Spleen (tissue), 11 donors: ENCODE data around the gene GARRE1. TPM values are rescaled to one million over a fixed set of nuclear protein-coding genes. Genes with fewer than 3 reads are reported as not detected.
"Not testable (repeated sequence)": the region's sequence is repeated elsewhere in the genome, so short reads cannot be mapped to it uniquely, and the experiment has no call there.

Source experiments
- DNase-seq: peaks from one replicate; pipeline ENCODE4 v3.0.0-alpha.2; 2020
- H3K27ac ChIP-seq, 8 donors: fragments of 200-600 bp; sonication (generic) in 7 of 8; 1 replicate in 4 of 8; 2 replicates in 4 of 8; pipeline versions ENCODE4 v1.5.0 to v1.8.0; 2016 to 2021; ENCODE audit warnings: inconsistent platforms in 4 of 8, mild to moderate bottlenecking in 4 of 8, moderate library complexity in 1 of 8
- H3K27me3 ChIP-seq, 7 donors: fragments of 200-600 bp; sonication (generic) in 6 of 7; replicated peaks in 1 of 7; 1 replicate in 4 of 7; 2 replicates in 3 of 7; pipeline versions ENCODE4 v1.5.0 to v1.8.0; 2016 to 2021; ENCODE audit warnings: inconsistent platforms in 3 of 7, mild to moderate bottlenecking in 1 of 7
- H3K36me3 ChIP-seq, 6 donors: fragments of 200-600 bp; sonication (generic) in 5 of 6; 1 replicate in 4 of 6; 2 replicates in 2 of 6; pipeline versions ENCODE4 v1.5.0 to v1.8.0; 2016 to 2021; ENCODE audit warnings: inconsistent platforms in 2 of 6
- H3K4me1 ChIP-seq, 6 donors: fragments of 200-600 bp; sonication (generic) in 5 of 6; 1 replicate in 3 of 6; 2 replicates in 3 of 6; pipeline versions ENCODE4 v1.5.0 to v1.8.0; 2016 to 2021; ENCODE audit warnings: inconsistent platforms in 3 of 6
- H3K4me3 ChIP-seq, 8 donors: fragments of 200-600 bp; sonication (generic) in 7 of 8; 1 replicate in 4 of 8; 2 replicates in 4 of 8; pipeline versions ENCODE4 v1.5.0 to v1.8.0; 2016 to 2021; ENCODE audit warnings: inconsistent platforms in 4 of 8, mild to moderate bottlenecking in 4 of 8, moderate library complexity in 2 of 8
- H3K9me3 ChIP-seq, 8 donors: fragments of 200-600 bp; sonication (generic) in 7 of 8; 1 replicate in 4 of 8; 2 replicates in 4 of 8; pipeline versions ENCODE4 v1.5.0 to v1.8.0; 2016 to 2021; ENCODE audit warnings: inconsistent platforms in 4 of 8
- POLR2A ChIP-seq, 3 donors: fragments of 450-650 bp; IDR thresholded peaks; one replicate each; pipeline ENCODE4 v1.5.1; 2017; ENCODE audit warnings: antibody characterized with exemption in 3 of 3, mild to moderate bottlenecking in 1 of 3
- POLR2AphosphoS5 ChIP-seq, 3 donors: sonication (generic); formaldehyde crosslinking; IDR thresholded peaks; one replicate each; pipeline ENCODE4 v1.5.1; 2017; ENCODE audit warnings: antibody characterized with exemption in 3 of 3
- WGBS, 5 donors: extraction: QIAGEN DNeasy Blood & Tissue Kit in 3 of 5; methylation state at CpG; one replicate each; pipeline versions ENCODE4 v1.1.5 to v1.1.7; 2013 to 2018; 5-methylcytosine and 5-hydroxymethylcytosine counted together
- intact Hi-C: fragments of 100-400 bp; cut with DNase I; formaldehyde crosslinking; loops from one replicate; pipeline ENCODE4 v1.15.0; 2023; ENCODE audit warnings: low total_unique reads
- polyA plus RNA-seq, 3 donors: library from polyadenylated mRNA; stranded (reverse); fragments of 200-250 nt; gene quantifications; one replicate each; pipeline ENCODE4 v1.2.1, GENCODE V29; 2013
- total RNA-seq, 7 donors: library from RNA; depleted of rRNA in 3 of 7; stranded (reverse); fragments of >200 nt in 3 of 7; fragmentation: NEBNext Ultra II Directional in 4 of 7; extraction: Animal tissue kit (Norgen Biotek cat#: 25700) in 4 of 7; gene quantifications; one replicate each; pipeline versions ENCODE4 v1.1.0 to v1.2.1, GENCODE V29; 2016 to 2021
- TF ChIP-seq, protein P1 (sequence below), 11 experiments: fragments of 200-600 bp in 7 of 11; fragments of 450-650 bp in 4 of 11; sonication (generic) in 4 of 11; IDR thresholded peaks in 8 of 11; conservative IDR thresholded peaks in 3 of 11; 1 replicate in 7 of 11; 2 replicates in 4 of 11; pipeline versions ENCODE4 v1.4.0 to v1.8.0; 2016 to 2021; ENCODE audit warnings: antibody characterized with exemption in 11 of 11, inconsistent platforms in 4 of 11, mild to moderate bottlenecking in 1 of 11
- donor health status: healthy with polysubstance abuse.
- donor health status: DM: no; HTN: no; CAD: no; lungs with moderate emphysema.
- donor health status: DM: no; HTN: no; CAD: no.
- donor health status: Bipolar disorder and iron deficiency.
- donor health status: healthy.
- donor health status: DM: no; HTN: no; CAD: no.
- donor health status: DM: yes; HTN: yes; CAD: no.

GARRE1 gene
- total and polyA plus RNA-seq, 10 donors = 6.2 to 70.6 (median 43.4) TPM

DNA sequence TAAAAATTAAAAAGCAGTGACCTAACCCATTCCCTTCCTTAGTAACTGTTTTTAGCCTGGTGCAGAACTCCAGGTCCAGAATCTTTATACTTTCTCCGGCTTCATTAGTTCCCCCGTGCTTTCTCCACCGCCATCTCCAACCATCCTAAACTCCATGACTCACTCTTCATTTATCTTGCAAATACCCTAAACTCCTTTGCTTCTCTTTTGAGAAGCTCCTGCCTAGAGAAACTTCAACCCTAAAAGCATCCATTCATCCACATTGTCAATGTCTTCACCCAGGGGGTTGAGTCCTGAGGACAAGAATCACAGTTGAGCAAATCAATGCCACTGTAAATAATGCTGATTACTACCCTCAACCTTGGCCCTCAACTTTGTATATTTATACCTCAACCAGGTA is 17.1 kb upstream of the GARRE1 start:
- Histone ChIP-seq H3K9me3 (no peaks in the 10 kb centered on the region), H3K27me3 (no peaks in the 10 kb centered on the region), H3K4me1 (peaks cover 0 to 11% (median 4%) of the 10 kb centered on the region in 6 donors), H3K36me3 (no peaks in the 10 kb centered on the region), H3K4me3 (no peak overlapping the region), H3K27ac (no peak overlapping the region)
- DNase-seq = no peak
- TF ChIP-seq POLR2A (IDR thresholded peaks at IDR 0.05) = no peak
- intact Hi-C loops = no loop called here
- 65 to 99% (median 95%) methylated on average over 3 of the region's 3 CpGs for WGBS, 5 donors

DNA sequence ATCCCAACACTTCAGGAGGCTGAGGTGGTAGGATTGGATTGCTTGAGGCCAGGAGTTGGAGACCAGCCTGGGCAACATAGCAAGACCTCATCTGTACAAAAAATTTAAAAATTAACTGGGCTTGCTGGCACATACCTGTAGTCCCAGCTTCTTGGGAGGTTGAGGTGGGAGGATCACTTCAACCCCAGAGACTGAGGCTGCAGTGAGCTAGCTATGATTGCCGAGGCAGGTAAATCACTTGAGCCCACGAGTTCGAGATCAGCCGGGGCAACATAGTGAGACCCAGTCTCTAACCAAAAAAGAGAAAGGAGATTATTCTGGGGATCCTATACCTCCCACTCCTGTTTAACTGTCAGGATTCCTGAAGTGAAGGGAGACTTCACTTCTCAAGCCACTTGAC is 16.4 kb upstream of the GARRE1 start:
- Histone ChIP-seq H3K4me1 (peaks cover 0 to 5% (median 0%) of the 10 kb centered on the region in 6 donors), H3K4me3 (no peak overlapping the region), H3K27ac (no peak overlapping the region), H3K9me3 (no peaks in the 10 kb centered on the region), H3K36me3 (no peaks in the 10 kb centered on the region), H3K27me3 (no peaks in the 10 kb centered on the region)
- DNase-seq = no peak
- 89 to 100% (median 97%) methylated on average over 4 of the region's 4 CpGs for WGBS, 5 donors
- TF ChIP-seq POLR2AphosphoS5 (IDR thresholded peaks at IDR 0.05) (no peak), POLR2A (IDR thresholded peaks at IDR 0.05) (no peak)
- TF ChIP-seq, protein P1, sequence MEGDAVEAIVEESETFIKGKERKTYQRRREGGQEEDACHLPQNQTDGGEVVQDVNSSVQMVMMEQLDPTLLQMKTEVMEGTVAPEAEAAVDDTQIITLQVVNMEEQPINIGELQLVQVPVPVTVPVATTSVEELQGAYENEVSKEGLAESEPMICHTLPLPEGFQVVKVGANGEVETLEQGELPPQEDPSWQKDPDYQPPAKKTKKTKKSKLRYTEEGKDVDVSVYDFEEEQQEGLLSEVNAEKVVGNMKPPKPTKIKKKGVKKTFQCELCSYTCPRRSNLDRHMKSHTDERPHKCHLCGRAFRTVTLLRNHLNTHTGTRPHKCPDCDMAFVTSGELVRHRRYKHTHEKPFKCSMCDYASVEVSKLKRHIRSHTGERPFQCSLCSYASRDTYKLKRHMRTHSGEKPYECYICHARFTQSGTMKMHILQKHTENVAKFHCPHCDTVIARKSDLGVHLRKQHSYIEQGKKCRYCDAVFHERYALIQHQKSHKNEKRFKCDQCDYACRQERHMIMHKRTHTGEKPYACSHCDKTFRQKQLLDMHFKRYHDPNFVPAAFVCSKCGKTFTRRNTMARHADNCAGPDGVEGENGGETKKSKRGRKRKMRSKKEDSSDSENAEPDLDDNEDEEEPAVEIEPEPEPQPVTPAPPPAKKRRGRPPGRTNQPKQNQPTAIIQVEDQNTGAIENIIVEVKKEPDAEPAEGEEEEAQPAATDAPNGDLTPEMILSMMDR (IDR thresholded peaks at IDR 0.05 in 8 of 11, conservative IDR thresholded peaks at IDR 0.05 in 3 of 11) = no peak
- intact Hi-C loops = no loop called here

DNA sequence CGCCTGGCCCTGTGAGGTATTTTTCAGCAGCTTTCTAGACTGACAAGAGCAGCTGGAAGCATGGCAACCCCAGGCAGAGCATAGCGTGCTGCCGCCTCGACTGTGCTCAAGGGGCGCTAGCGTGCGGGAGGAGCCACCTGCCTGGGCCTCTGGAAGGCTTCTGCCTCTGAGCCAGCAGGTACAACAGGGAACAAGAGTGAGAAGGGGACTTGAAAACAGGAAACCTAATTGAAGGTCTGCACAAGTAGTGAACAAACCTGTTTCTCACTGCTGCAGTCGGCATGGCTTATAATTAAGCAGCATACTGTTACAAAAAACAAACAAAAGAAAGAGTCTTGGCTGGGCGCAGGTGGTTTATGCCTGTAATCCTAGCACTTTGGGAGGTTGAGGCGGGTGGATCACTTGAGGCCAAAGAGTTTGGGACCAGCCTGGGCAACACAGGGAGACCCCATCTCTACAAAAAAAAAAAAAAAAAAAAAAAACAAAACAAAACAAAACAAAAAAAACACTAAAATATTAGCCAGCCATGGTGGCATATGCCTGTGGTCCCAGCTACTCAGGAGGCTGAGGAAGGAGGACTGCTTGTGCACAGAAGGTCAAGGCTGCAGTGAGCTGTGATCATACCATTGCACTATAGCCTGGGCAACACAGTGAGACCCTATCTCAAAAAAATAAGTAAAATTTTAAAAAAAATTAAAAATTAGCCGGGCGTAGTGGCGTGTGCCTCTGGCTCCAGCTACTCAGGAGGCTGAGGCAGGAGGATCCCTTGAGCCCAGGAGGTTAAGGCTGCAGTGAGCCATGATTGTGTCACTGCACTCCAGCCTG is 12.6 kb upstream of the GARRE1 start:
- no peaks in the 10 kb centered on the region for H3K4me1 ChIP-seq
- WGBS, 5 donors = 82 to 89% (median 86%) methylated on average over 13 of the region's 13 CpGs
- H3K36me3 ChIP-seq = no peaks in the 10 kb centered on the region
- intact Hi-C loops = no loop called here
- no peaks in the 10 kb centered on the region for H3K9me3 ChIP-seq
- H3K27ac ChIP-seq = no peak overlapping the region
- TF ChIP-seq, protein P1 (IDR thresholded peaks at IDR 0.05 in 8 of 11, conservative IDR thresholded peaks at IDR 0.05 in 3 of 11) = peak in 1 of 11 experiments; percentile 12
- peak in 1 of 3 donors; percentile 36 for TF ChIP-seq POLR2AphosphoS5 (IDR thresholded peaks at IDR 0.05)
- no peak for TF ChIP-seq POLR2A (IDR thresholded peaks at IDR 0.05)
- no peaks in the 10 kb centered on the region for H3K27me3 ChIP-seq
- no peak for DNase-seq
- H3K4me3 ChIP-seq = no peak overlapping the region

DNA sequence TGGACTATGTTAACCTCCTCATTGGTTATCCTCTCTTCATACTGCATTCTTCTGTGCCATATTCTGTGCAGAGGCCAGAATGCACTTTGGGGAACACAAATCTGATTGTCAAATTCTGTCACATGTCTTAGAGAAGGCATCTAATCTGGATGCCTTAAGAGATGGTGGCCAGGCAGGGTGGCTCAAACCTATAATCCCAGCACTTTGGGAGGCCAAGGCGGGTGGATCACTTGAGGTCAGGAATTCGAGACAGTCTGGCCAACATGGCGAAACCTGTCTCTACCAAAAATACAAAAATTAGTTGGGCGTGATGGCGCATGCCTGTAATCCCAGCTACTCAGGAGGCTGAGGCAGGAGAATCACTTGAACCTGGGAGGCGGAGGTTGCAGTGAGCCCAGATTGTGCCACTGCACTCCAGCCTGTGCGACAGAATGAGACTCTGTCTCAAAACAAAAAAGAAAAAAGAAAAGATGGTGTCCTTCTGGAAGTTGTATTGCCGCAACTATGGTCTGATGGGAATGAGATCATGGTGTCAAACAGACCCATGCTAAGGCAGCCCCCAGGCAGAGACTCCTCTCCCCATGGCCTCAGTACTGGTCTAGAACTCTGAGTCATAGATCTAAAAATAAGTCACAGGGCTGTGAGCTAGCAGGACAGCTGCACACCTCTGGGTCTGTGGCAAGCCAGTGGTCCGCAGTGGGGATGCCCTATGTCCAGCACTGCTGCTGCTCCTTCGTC is 11.0 kb upstream of the GARRE1 start:
- H3K27ac ChIP-seq, H3K9me3 ChIP-seq, H3K27me3 ChIP-seq, H3K4me1 ChIP-seq, DNase-seq, intact Hi-C loops, H3K36me3 ChIP-seq, H3K4me3 ChIP-seq: not testable (repeated sequence)
- WGBS, 5 donors = 91 to 96% (median 94%) methylated on average over 8 to 10 of the region's 10 CpGs
